H1 (cell line): ENCODE results near the gene CFAP92. TPM values are rescaled to one million over a fixed set of nuclear protein-coding genes. Genes with fewer than 3 reads are reported as not detected.

ENCODE experiments used
- CTCF ChIA-PET: fragments of 300-600 bp; sonication (Branson Sonifier 250); formaldehyde crosslinking; loops from one replicate; lab custom pipeline; 2021; ENCODE audit not compliant: partially characterized antibody; lab: Charles Lee
- POLR2A ChIA-PET: fragments of 300-600 bp; sonication (Branson Sonifier 250); formaldehyde crosslinking; loops from one replicate; lab custom pipeline; 2021; ENCODE audit warnings: inconsistent platforms; ENCODE audit not compliant: partially characterized antibody; lab: Charles Lee
- DNase-seq, 2 experiments: peaks; one replicate each; pipeline versions ENCODE4 v3.0.0 to v3.0.0-alpha.2; 2010 to 2022; ENCODE audit warnings: low spot score in 2 of 2, low read depth in 1 of 2, mixed read lengths in 1 of 2
- FAIRE-seq: peaks from 2 replicates; lab custom pipeline; 2011; peaks lifted over from hg19 to GRCh38; lab: Jason Lieb, UNC
- H2AFZ ChIP-seq: 2 replicates; pipeline ENCODE4 v1.8.1; 2012; ENCODE audit warnings: low read length, inconsistent platforms
- H2AK5ac ChIP-seq: 2 replicates; pipeline ENCODE4 v1.6.1; 2013; ENCODE audit warnings: low read depth, low read length
- H2BK120ac ChIP-seq: replicated peaks from 2 replicates; pipeline ENCODE3; 2013; ENCODE audit warnings: low read depth, low read length, inconsistent platforms
- H2BK12ac ChIP-seq: 2 replicates; pipeline ENCODE4 v1.6.1; 2013; ENCODE audit warnings: low read depth, low read length
- H2BK15ac ChIP-seq: 2 replicates; pipeline ENCODE4 v1.6.1; 2013; ENCODE audit warnings: low read length
- H2BK20ac ChIP-seq: 2 replicates; pipeline ENCODE4 v1.6.1; 2013; ENCODE audit warnings: low read length
- H2BK5ac ChIP-seq: 2 replicates; pipeline ENCODE4 v1.6.1; 2013; ENCODE audit warnings: low read depth, low read length
- H3K14ac ChIP-seq: 2 replicates; pipeline ENCODE4 v1.6.1; 2013; ENCODE audit warnings: inconsistent platforms; ENCODE audit not compliant: insufficient read length
- H3K18ac ChIP-seq: 2 replicates; pipeline ENCODE4 v1.6.1; 2013; ENCODE audit warnings: low read length; ENCODE audit errors: extremely low read depth
- H3K23ac ChIP-seq: 2 replicates; pipeline ENCODE4 v1.6.1; 2013; ENCODE audit warnings: inconsistent platforms; ENCODE audit not compliant: insufficient read length
- H3K23me2 ChIP-seq: 2 replicates; pipeline ENCODE4 v1.6.1; 2013; ENCODE audit warnings: low read depth, low read length
- H3K27ac ChIP-seq: 2 replicates; pipeline ENCODE4 v1.6.1; 2011; ENCODE audit warnings: low read depth, low read length, inconsistent platforms
- H3K27me3 ChIP-seq, 4 experiments: replicated peaks in 1 of 4; 1 replicate in 1 of 4; 2 replicates in 3 of 4; pipeline versions ENCODE4 v1.6.1 to v1.8.1; 2011 to 2013; ENCODE audit warnings: low read length in 3 of 4, mild to moderate bottlenecking in 3 of 4, inconsistent platforms in 2 of 4, mixed read lengths in 2 of 4, moderate library complexity in 1 of 4; ENCODE audit not compliant: control insufficient read depth in 3 of 4, insufficient read depth in 3 of 4; ENCODE audit errors: extremely low read depth in 1 of 4
- H3K36me3 ChIP-seq, 4 experiments: 2 replicates each; pipeline versions ENCODE4 v1.6.1 to v1.8.1; 2011 to 2013; ENCODE audit warnings: mild to moderate bottlenecking in 4 of 4, low read length in 3 of 4, moderate library complexity in 2 of 4, control low read depth in 1 of 4, inconsistent platforms in 1 of 4; ENCODE audit not compliant: insufficient read depth in 4 of 4, control insufficient read depth in 2 of 4
- H3K4ac ChIP-seq: replicated peaks from 2 replicates; pipeline ENCODE3; 2013; ENCODE audit warnings: low read length, low read depth, mixed read lengths, inconsistent platforms; ENCODE audit not compliant: insufficient read length
- H3K4me1 ChIP-seq, 4 experiments: replicated peaks in 1 of 4; 1 replicate in 1 of 4; 2 replicates in 3 of 4; pipeline versions ENCODE4 v1.6.1 to v1.8.1; 2011 to 2013; ENCODE audit warnings: low read length in 3 of 4, inconsistent platforms in 2 of 4, mixed read lengths in 1 of 4; ENCODE audit not compliant: insufficient read depth in 4 of 4, control insufficient read depth in 3 of 4
- H3K4me2 ChIP-seq, 2 experiments: 2 replicates each; pipeline versions ENCODE4 v1.6.1 to v1.8.1; 2011 to 2013; ENCODE audit warnings: low read depth in 2 of 2, low read length in 2 of 2, control low read depth in 1 of 2, inconsistent platforms in 1 of 2, mild to moderate bottlenecking in 1 of 2; ENCODE audit not compliant: insufficient read depth in 1 of 2
- H3K4me3 ChIP-seq, 4 experiments: fragments of 200-600, 300-600 bp in 1 of 4; sonication (generic), shearing (Covaris generic), sonication (Bioruptor Twin) in 1 of 4; 2 replicates each; pipeline versions ENCODE4 v1.5.1 to v1.8.1; 2011 to 2016; ENCODE audit warnings: low read length in 4 of 4, low read depth in 3 of 4, control low read depth in 2 of 4, inconsistent platforms in 2 of 4, mild to moderate bottlenecking in 2 of 4, mixed read lengths in 1 of 4, moderate library complexity in 1 of 4; ENCODE audit not compliant: insufficient read depth in 2 of 4; ENCODE audit errors: extremely low read depth in 1 of 4
- H3K56ac ChIP-seq: replicated peaks from 2 replicates; pipeline ENCODE3; 2013; ENCODE audit warnings: low read depth, mild to moderate bottlenecking, mixed read lengths, low read length, inconsistent platforms; ENCODE audit not compliant: insufficient read length
- H3K79me1 ChIP-seq: 2 replicates; pipeline ENCODE4 v1.6.1; 2013; ENCODE audit warnings: low read depth, low read length, control low read depth
- H3K79me2 ChIP-seq, 2 experiments: 2 replicates each; pipeline versions ENCODE4 v1.6.1 to v1.8.1; 2012 to 2013; ENCODE audit warnings: low read length in 2 of 2, mild to moderate bottlenecking in 2 of 2, inconsistent platforms in 1 of 2; ENCODE audit not compliant: insufficient read depth in 2 of 2, control insufficient read depth in 1 of 2
- H3K9ac ChIP-seq, 4 experiments: replicated peaks in 1 of 4; 1 replicate in 1 of 4; 2 replicates in 3 of 4; pipeline versions ENCODE4 v1.6.1 to v1.8.1; 2011 to 2013; ENCODE audit warnings: low read depth in 3 of 4, low read length in 3 of 4, control low read depth in 2 of 4, mild to moderate bottlenecking in 2 of 4, moderate library complexity in 2 of 4, inconsistent platforms in 1 of 4; ENCODE audit errors: extremely low read depth in 1 of 4
- H3K9me3 ChIP-seq, 2 experiments: 2 replicates each; pipeline versions ENCODE4 v1.6.1 to v1.8.1; 2012 to 2013; ENCODE audit warnings: mild to moderate bottlenecking in 2 of 2, moderate library complexity in 2 of 2, control low read depth in 1 of 2, inconsistent platforms in 1 of 2, low read depth in 1 of 2, low read length in 1 of 2, mixed read lengths in 1 of 2; ENCODE audit not compliant: insufficient read depth in 2 of 2
- H4K20me1 ChIP-seq, 2 experiments: replicated peaks in 1 of 2; 2 replicates each; pipeline versions ENCODE3 to v1.8.1; 2011 to 2013; ENCODE audit warnings: inconsistent platforms in 2 of 2, low read length in 2 of 2, mild to moderate bottlenecking in 1 of 2; ENCODE audit not compliant: insufficient read depth in 2 of 2, control insufficient read depth in 1 of 2
- H4K5ac ChIP-seq: 2 replicates; pipeline ENCODE4 v1.6.1; 2013; ENCODE audit warnings: low read length, low read depth, mixed read lengths, inconsistent platforms; ENCODE audit not compliant: insufficient read length
- H4K8ac ChIP-seq: 2 replicates; pipeline ENCODE4 v1.8.0; 2013; ENCODE audit warnings: mild to moderate bottlenecking, moderate library complexity, low read length, inconsistent platforms; ENCODE audit not compliant: insufficient read depth; ENCODE audit errors: extremely low read depth
- H4K91ac ChIP-seq: replicated peaks from 2 replicates; pipeline ENCODE3; 2013; ENCODE audit warnings: low read length, mixed read lengths, inconsistent platforms; ENCODE audit not compliant: insufficient read length
- BACH1 ChIP-seq: IDR thresholded peaks from 2 replicates; pipeline ENCODE4 v1.6.1; 2012; ENCODE audit warnings: low read length, improper control_type of control experiment
- CREB1 ChIP-seq: IDR thresholded peaks from 2 replicates; pipeline ENCODE4 v1.6.1; 2012; ENCODE audit warnings: inconsistent platforms
- HDAC2 ChIP-seq, 2 experiments: fragments of 300-600 bp in 1 of 2; sonication (generic) in 1 of 2; IDR thresholded peaks; 2 replicates each; pipeline ENCODE4 v1.6.1; 2011 to 2012; ENCODE audit warnings: low read depth in 2 of 2, low read length in 2 of 2, mild to moderate bottlenecking in 2 of 2, moderate library complexity in 2 of 2, borderline replicate concordance in 1 of 2, inconsistent platforms in 1 of 2
- KDM1A ChIP-seq: fragments of 200-600, 300-600 bp; sonication (generic); IDR thresholded peaks from 2 replicates; pipeline ENCODE4 v1.7.1; 2016; ENCODE audit warnings: mild to moderate bottlenecking, low read length, borderline replicate concordance
- MAFK ChIP-seq: IDR thresholded peaks from 2 replicates; pipeline ENCODE4 v1.6.1; 2012; ENCODE audit warnings: low read depth, mild to moderate bottlenecking, improper control_type of control experiment, low read length
- WGBS, 2 experiments: shearing (Covaris generic) in 1 of 2; methylation state at CpG; one replicate each; pipeline versions ENCODE4 v1.1.6 to v1.1.7; 2013 to 2015; ENCODE audit warnings: low lambda C conversion rate in 2 of 2, mixed read lengths in 2 of 2, inconsistent platforms in 1 of 2, low coverage in 1 of 2, missing lambda C conversion rate in 1 of 2; ENCODE audit not compliant: insufficient replicate concordance in 2 of 2, insufficient coverage in 1 of 2, insufficient read length in 1 of 2; ENCODE audit errors: extremely low coverage in 1 of 2, missing lambda C conversion rate in 1 of 2; 5-methylcytosine and 5-hydroxymethylcytosine counted together
- polyA plus RNA-seq, 7 experiments: library from polyadenylated mRNA; depleted of rRNA in 3 of 7; stranded (reverse) in 5 of 7; unstranded in 2 of 7; fragments of >200 nt in 5 of 7; fragments of 200-250 nt in 2 of 7; gene quantifications; 1 replicate in 5 of 7; 2 replicates in 1 of 7; 4 replicates in 1 of 7; pipeline versions ENCODE4 v1.2.1 to v1.2.3, GENCODE V29; 2011 to 2013; ENCODE audit warnings: missing spikeins in 2 of 7, mixed read lengths in 2 of 7
- total RNA-seq: library from RNA; stranded (reverse); fragmentation: NEBNext Ultra II Directional; extraction: Animal tissue kit (Norgen Biotek cat#: 25700); gene quantifications from 2 replicates; pipeline ENCODE4 v1.2.1, GENCODE V29; 2021

CFAP92 gene
- total and polyA plus RNA-seq, 2 of the 8 experiments (the other 6 are each of a cell fraction or from before 2014, with no cell fraction given): 0.77 to 2.0 TPM

DNA sequence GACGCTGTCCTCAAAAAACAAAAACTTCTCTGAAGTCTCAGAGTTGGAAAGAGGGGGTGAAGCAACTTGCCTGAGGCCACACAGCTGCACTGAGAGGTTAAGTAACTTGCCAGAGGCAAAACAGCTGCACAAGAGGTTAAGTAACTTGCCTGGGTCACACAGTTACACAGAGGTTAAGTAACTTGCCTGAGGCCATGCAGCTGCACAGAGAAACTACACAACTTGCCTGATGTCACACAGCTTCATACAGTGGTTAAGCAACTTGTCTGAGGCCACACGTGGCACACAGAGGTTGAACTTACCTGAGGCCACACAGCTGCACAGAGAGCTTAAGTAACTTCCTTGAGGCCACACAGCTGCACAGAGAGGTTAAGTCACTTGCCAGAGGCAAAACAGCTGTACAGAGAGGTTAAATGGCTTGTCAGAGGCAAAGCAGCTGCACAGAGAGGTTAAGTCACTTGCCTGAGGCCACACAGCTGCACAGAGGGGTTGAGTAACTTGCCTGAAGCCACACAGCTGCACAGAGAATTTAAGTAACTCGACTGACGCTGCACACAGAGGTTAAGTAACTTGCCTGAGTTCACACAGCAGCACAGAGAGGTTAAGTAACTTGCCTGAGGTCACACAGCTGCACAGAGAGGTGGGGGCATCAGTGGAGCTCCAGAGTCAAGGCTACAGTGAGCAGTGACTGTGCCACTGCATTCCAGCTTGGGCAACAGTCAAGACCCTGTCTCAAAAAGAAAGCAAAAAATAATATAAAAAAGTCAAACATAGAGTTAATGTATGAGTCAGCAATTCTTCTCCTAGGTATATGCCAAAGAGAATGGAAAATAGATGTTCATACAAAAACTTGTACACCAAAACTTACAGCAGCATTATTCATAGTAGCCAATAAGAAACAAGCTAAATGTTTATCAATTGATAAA is 126.4 kb downstream of the CFAP92 start:
- Histone ChIP-seq H3K4me2 (no peak overlapping the region), H2BK20ac (no peak overlapping the region), H4K5ac (no peak overlapping the region), H3K23me2 (no peaks in the 10 kb centered on the region), H3K4me1 (peaks cover 0 to 6% (median 0%) of the 10 kb centered on the region in 4 experiments; a peak in 1 of 7 replicates), H3K23ac (no peak overlapping the region), H3K36me3 (no peaks in the 10 kb centered on the region), H2BK12ac (no peak overlapping the region), H3K9ac (no peak overlapping the region), H3K56ac (no peak overlapping the region), H3K4me3 (no peak overlapping the region), H2BK5ac (no peak overlapping the region), H3K14ac (no peak overlapping the region), H3K27me3 (no peaks in the 10 kb centered on the region), H2AFZ (no peak overlapping the region), H4K91ac (no peak overlapping the region), H2AK5ac (no peak overlapping the region), H3K4ac (no peak overlapping the region), H3K79me1 (no peaks in the 10 kb centered on the region), H2BK120ac (no peak overlapping the region), H3K9me3 (no peaks in the 10 kb centered on the region), H4K8ac (no peak overlapping the region), H4K20me1 (no peaks in the 10 kb centered on the region), H2BK15ac (peak overlapping the region; percentile 53; the same call in 1 of the 2 replicates), H3K18ac (no peak overlapping the region), H3K27ac (no peak overlapping the region), H3K79me2 (no peaks in the 10 kb centered on the region)
- ChIA-PET POLR2A (interaction anchor here (0.9 to 1.8 kb wide), 2 partner anchors 9 to 12 kb away, joined by 3 to 10 read pairs; partner anchors contain the start of gene ACAD9), CTCF (interaction anchor here (1.3 to 7.0 kb wide), 3 partner anchors 9 to 259 kb away, joined by 4 to 42 read pairs (median 31); partner anchors contain the start of gene ACAD9)
- no peak for DNase-seq
- TF ChIP-seq MAFK (peak; percentile 67; the same call in 1 of the 2 replicates), KDM1A (peak; percentile 97), CREB1 (no peak), BACH1 (peak; percentile 63), HDAC2 (IDR thresholded peaks at IDR 0.05; ENCODE audit: borderline replicate concordance in 1 of 2, low read depth in 2 of 2, low read length in 2 of 2) (peak in 1 of 2 experiments; percentile 93; a peak in 2 of 4 replicates)
- no peak for FAIRE-seq
- 73% methylated on average over 4 of the region's 4 CpGs; no CpG with 5 or more reads in 1 of the 2 experiments for WGBS, 2 experiments
